A549 (cell line): ENCODE measurements around the gene B4GALT1. TPM values are rescaled to one million over a fixed set of nuclear protein-coding genes. Genes with fewer than 3 reads are reported as not detected.

Experiments used
- ATAC-seq, 2 experiments: fragments of 200-7000 bp in 1 of 2; fragments of >200 bp in 1 of 2; cut with Nextera tagmentation in 1 of 2; cut with Tn5 transposase in 1 of 2; 3 replicates each; pipeline versions ENCODE4 v1.8.0 to v1.9.1; 2018 to 2020; ENCODE audit warnings: mild to moderate bottlenecking in 1 of 2, moderate library complexity in 1 of 2
- CTCF ChIA-PET: fragments of 300-600 bp; sonication (Branson Sonifier 250); formaldehyde crosslinking; extraction: SDS; loops from one replicate; lab custom pipeline; 2021; ENCODE audit warnings: antibody characterized with exemption, inconsistent platforms; lab: Yijun Ruan, JAX
- POLR2A ChIA-PET: fragments of 350-600 bp; formaldehyde crosslinking; extraction: SDS; loops from one replicate; lab custom pipeline; 2021; ENCODE audit warnings: antibody characterized with exemption, inconsistent platforms; lab: Yijun Ruan, JAX
- DNase-seq, 2 experiments: peaks; one replicate each; pipeline versions ENCODE4 v3.0.0 to v3.0.0-alpha.2; 2011 to 2016; ENCODE audit warnings: low read depth in 1 of 2, low spot score in 1 of 2
- FAIRE-seq: peaks from 2 replicates; lab custom pipeline; 2011; peaks lifted over from hg19 to GRCh38; lab: Jason Lieb, UNC
- H3K27ac ChIP-seq, 2 experiments: fragments of >200 bp; sonication (Bioruptor Twin); formaldehyde crosslinking; 3 replicates each; pipeline ENCODE4 v1.5.1; 2016 to 2017
- H3K4me1 ChIP-seq: fragments of >200 bp; sonication (Bioruptor Twin); formaldehyde crosslinking; 3 replicates; pipeline ENCODE4 v1.6.1; 2016
- H3K4me2 ChIP-seq: fragments of >200 bp; sonication (Bioruptor Twin); formaldehyde crosslinking; 3 replicates; pipeline ENCODE4 v1.6.1; 2016
- H3K4me3 ChIP-seq: fragments of >200 bp; sonication (Bioruptor Twin); formaldehyde crosslinking; 3 replicates; pipeline ENCODE4 v1.5.1; 2016
- H3K9me3 ChIP-seq: fragments of >200 bp; sonication (Bioruptor Twin); formaldehyde crosslinking; 3 replicates; pipeline ENCODE4 v1.6.1; 2016
- BCL3 ChIP-seq: fragments of >200 bp; sonication (Bioruptor Twin); formaldehyde crosslinking; IDR thresholded peaks from 3 replicates; pipeline ENCODE4 v1.6.1; 2016
- CBX8 ChIP-seq: fragments of 200-600 bp; sonication (generic); IDR thresholded peaks from 2 replicates; pipeline ENCODE4 v1.6.1; 2016
- EHMT2 ChIP-seq: fragments of 200-600 bp; sonication (generic); IDR thresholded peaks from 2 replicates; pipeline ENCODE4 v1.6.1; 2016; ENCODE audit warnings: antibody characterized with exemption, low read depth, mild to moderate bottlenecking, moderate library complexity
- EP300 ChIP-seq, 2 experiments: fragments of >200 bp; sonication (Bioruptor Twin); formaldehyde crosslinking; IDR thresholded peaks; 2 replicates in 1 of 2; 3 replicates in 1 of 2; pipeline ENCODE4 v1.6.1; 2016 to 2017
- ESRRA ChIP-seq: fragments of 150-350 bp; IDR thresholded peaks from 2 replicates; pipeline ENCODE4 v1.6.1; 2014; ENCODE audit warnings: mild to moderate bottlenecking, low read length, borderline replicate concordance
- FOSB ChIP-seq: fragments of 250-450 bp; sonication (Bioruptor Pico); IDR thresholded peaks from 2 replicates; pipeline ENCODE4 v1.5.0; 2020; ENCODE audit warnings: mild to moderate bottlenecking, moderate library complexity
- FOSL2 ChIP-seq, 2 experiments: fragments of 450-650 bp in 1 of 2; fragments of >200 bp in 1 of 2; sonication (Bioruptor Twin) in 1 of 2; formaldehyde crosslinking; IDR thresholded peaks; 2 replicates each; pipeline versions ENCODE4 v1.5.0 to v1.6.1; 2016 to 2020; ENCODE audit warnings: mild to moderate bottlenecking in 1 of 2, moderate library complexity in 1 of 2
- HOXB13 ChIP-seq: fragments of 250-450 bp; sonication (Bioruptor Pico); IDR thresholded peaks from 2 replicates; pipeline ENCODE4 v1.5.0; 2020; ENCODE audit warnings: low read depth, mild to moderate bottlenecking, moderate library complexity
- MAX ChIP-seq: IDR thresholded peaks from 2 replicates; pipeline ENCODE4 v1.6.1; 2012
- MAZ ChIP-seq: fragments of 150-350 bp; IDR thresholded peaks from 2 replicates; pipeline ENCODE4 v1.6.1; 2014; ENCODE audit warnings: antibody characterized with exemption, low read depth, low read length, borderline replicate concordance
- PBX3 ChIP-seq: IDR thresholded peaks from 2 replicates; pipeline ENCODE4 v1.6.1; 2012
- RARB ChIP-seq: fragments of 250-450 bp; sonication (Bioruptor Pico); IDR thresholded peaks from 2 replicates; pipeline ENCODE4 v1.8.0; 2021; ENCODE audit warnings: mild to moderate bottlenecking, moderate library complexity
- RCOR1 ChIP-seq: fragments of 150-350 bp; IDR thresholded peaks from 2 replicates; pipeline ENCODE4 v1.6.1; 2014; ENCODE audit warnings: antibody characterized with exemption, low read length, low read depth
- REST ChIP-seq: fragments of 200-600 bp; sonication (generic); IDR thresholded peaks from 2 replicates; pipeline ENCODE4 v1.6.1; 2016; ENCODE audit warnings: antibody characterized with exemption, mild to moderate bottlenecking, moderate library complexity
- ZC3H11A ChIP-seq: fragments of 450-650 bp; IDR thresholded peaks from 2 replicates; pipeline ENCODE4 v1.6.1; 2014; ENCODE audit warnings: antibody characterized with exemption, mild to moderate bottlenecking
- ZNF302 ChIP-seq: fragments of 250-450 bp; sonication (Bioruptor Pico); IDR thresholded peaks from 2 replicates; pipeline ENCODE4 v1.9.0; 2021; ENCODE audit warnings: inconsistent platforms, mild to moderate bottlenecking, moderate library complexity
- WGBS: methylation state at CpG from one replicate; pipeline ENCODE4 v1.1.6; 2017; ENCODE audit errors: missing lambda C conversion rate; 5-methylcytosine and 5-hydroxymethylcytosine counted together
- polyA plus RNA-seq, 4 experiments: library from polyadenylated mRNA; depleted of rRNA in 3 of 4; stranded (reverse); fragments of >200 nt; fragmentation: RNase III in 1 of 4; extraction: RNeasy Plus Mini Kit Qiagen cat#74134 plus additional on column Dnase treatment in 1 of 4; gene quantifications; 2 replicates in 3 of 4; 3 replicates in 1 of 4; pipeline ENCODE4 v1.2.3, GENCODE V29; 2011 to 2017

Gene B4GALT1
- polyA plus RNA-seq, 2 of the 4 experiments (the other 2 are of a cell fraction): 167 to 180 TPM

- FAIRE-seq: no peak
Observed at GRCh38 chr9:33198165-33198564, 31.0 kb upstream of the B4GALT1 start.

GRCh38 chr9:33197279-33198152, 30.4 kb upstream of the B4GALT1 start:
- H3K4me2 ChIP-seq: no peak overlapping the region
- H3K27ac ChIP-seq: no peak overlapping the region
- no peak for DNase-seq
- CTCF ChIA-PET: interaction anchor here (1.1 kb wide), 1 partner anchor 13 kb away, joined by 3 read pairs; no protein-coding TSS in a partner anchor
- ATAC-seq: no peak
- no peak overlapping the region for H3K4me3 ChIP-seq
- no peaks in the 10 kb centered on the region for H3K4me1 ChIP-seq
- no peak for FAIRE-seq
- H3K9me3 ChIP-seq: no peaks in the 10 kb centered on the region
- WGBS: 54% methylated on average over 6 of the region's 6 CpGs
- POLR2A ChIA-PET: no interaction called here
- TF ChIP-seq HOXB13 (CRISPR knock-in tag): no peak
- no peak for TF ChIP-seq ESRRA
- no peak for TF ChIP-seq EHMT2

More at GRCh38 chr9:33198165-33198564, 31.0 kb upstream of the B4GALT1 start:
- no peaks in the 10 kb centered on the region for H3K4me1 ChIP-seq
- no peak for DNase-seq
- POLR2A ChIA-PET: no interaction called here
- TF ChIP-seq REST (no peak), ZC3H11A (no peak), MAZ (no peak), ZNF302 (CRISPR knock-in tag) (no peak), CBX8 (no peak), BCL3 (no peak)
- no peak overlapping the region for H3K4me3 ChIP-seq
- ATAC-seq: no peak
- CTCF ChIA-PET: interaction anchor here (1.5 kb wide), 1 partner anchor 10 kb away, joined by 6 read pairs; no protein-coding TSS in a partner anchor
- no peak overlapping the region for H3K4me2 ChIP-seq
- H3K9me3 ChIP-seq: no peaks in the 10 kb centered on the region
- H3K27ac ChIP-seq: no peak overlapping the region
- WGBS: 62% methylated on average over 6 of the region's 6 CpGs

- ChIA-PET POLR2A (no interaction called here), CTCF (interaction anchor here (1.0 to 1.1 kb wide), 2 partner anchors 10 to 12 kb away, joined by 3 to 4 read pairs; no protein-coding TSS in a partner anchor)
- Histone ChIP-seq H3K9me3 (no peaks in the 10 kb centered on the region), H3K27ac (no peak overlapping the region), H3K4me2 (no peak overlapping the region), H3K4me3 (no peak overlapping the region), H3K4me1 (no peaks in the 10 kb centered on the region)
- FAIRE-seq (no peak), ATAC-seq (no peak), DNase-seq (no peak)
- 98% methylated on average over 1 of the region's 1 CpG for WGBS
- no peak for TF ChIP-seq MAX
- TF ChIP-seq PBX3: no peak
- TF ChIP-seq FOSL2 (IDR thresholded peaks at IDR 0.05): no peak
- no peak for TF ChIP-seq FOSL2 (CRISPR knock-in tag; IDR thresholded peaks at IDR 0.05)
- no peak for TF ChIP-seq REST
- no peak for TF ChIP-seq EP300 (IDR thresholded peaks at IDR 0.05)
- TF ChIP-seq ZNF302 (CRISPR knock-in tag): no peak
- TF ChIP-seq RARB (CRISPR knock-in tag): no peak
- TF ChIP-seq FOSB (CRISPR knock-in tag): no peak
- no peak for TF ChIP-seq RCOR1
Observed at GRCh38 chr9:33196736-33197135, 29.6 kb upstream of the B4GALT1 start.
